ENCODE data around the gene POLR3E.
"Not testable (repeated sequence)": the region's sequence is repeated elsewhere in the genome, so short reads cannot be mapped to it uniquely, and the experiment has no call there.

Gene POLR3E

DNA sequence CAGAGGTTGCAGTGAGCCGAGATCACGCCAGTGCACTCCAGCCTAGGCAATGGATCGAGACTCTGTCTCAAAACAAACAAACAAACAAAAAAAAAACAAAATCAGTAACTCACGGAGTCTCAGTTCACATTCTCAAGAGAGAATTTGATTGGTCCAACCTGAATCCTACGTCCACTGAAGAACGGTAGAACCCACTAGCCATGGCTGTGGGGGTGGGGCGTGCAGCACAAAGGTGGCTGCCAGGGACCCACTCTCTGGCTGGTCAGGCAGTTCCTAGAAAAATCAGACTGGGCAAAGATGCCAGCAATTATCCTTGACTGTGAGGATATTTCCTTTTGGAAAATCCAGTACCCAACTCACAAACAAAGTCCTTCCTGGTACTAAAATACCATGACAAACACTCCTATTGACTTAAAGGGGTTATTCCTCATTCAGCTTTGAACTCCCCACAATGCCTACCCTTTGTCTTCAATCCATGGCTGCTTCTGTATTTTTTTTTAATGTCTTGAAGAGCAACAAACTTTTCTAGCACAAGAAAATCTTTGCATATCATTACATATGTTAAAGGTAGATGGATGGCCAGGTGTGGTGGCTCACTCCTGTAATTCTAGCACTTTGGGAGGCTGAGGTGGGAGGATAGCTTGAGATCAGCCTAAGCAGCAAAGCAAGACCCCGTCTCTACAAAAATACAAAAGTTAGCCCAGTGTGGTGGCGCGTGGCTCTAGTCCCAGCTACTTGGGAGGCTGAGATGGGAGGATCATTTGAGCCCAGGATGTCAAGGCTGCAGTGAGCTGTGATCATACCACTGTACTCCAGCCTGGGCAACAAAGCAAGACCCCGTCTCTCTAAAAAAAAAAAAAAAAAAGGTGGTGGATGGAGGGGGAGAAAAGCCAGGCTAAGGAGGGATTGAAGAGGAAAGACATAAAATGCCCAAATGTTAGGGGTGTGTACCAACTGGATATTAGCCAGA is 3.8 kb upstream of the POLR3E start:
- FAIRE-seq, result no peak

DNA sequence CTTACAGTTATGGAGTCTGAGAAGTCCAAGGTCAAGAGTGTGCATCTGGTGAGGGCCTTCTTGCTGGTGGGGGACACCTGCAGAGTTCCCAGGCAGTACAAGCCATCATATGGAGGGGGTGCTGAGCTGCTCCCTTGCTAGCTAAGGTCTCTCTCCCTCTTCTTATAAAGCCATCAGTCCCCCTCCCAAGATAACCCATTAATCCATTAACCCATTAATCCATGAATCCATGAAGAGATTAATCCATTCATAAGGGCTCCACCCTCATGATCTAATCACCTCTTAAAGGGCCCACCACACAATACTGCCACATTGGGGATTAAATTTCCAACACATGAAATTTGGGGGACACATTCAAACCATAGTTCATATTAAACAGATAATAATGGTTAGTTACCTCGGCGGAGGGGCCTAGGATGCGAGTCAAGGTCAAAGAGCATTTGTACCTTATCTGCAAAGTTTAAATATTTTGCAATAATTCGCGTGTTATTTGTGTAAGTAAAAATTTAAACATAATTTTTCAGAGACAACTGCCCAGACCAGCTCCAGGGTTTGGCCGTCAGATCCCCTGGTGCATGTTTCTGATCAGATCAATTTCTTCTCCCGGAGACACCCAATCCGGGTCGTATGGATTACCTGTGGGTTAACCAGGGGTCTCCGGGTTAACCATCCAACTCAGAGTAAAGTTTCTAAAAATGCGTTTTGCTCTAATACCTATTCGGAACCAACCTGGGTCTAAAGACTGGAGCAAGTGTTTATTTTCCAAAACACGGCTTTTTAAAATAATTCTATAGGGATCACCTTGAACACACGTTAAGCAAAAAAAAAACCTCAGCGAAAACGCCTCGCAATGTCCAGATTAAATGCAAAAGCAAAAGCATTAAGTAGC is 740 bp upstream of the POLR3E start:
- FAIRE-seq, result no peak

DNA sequence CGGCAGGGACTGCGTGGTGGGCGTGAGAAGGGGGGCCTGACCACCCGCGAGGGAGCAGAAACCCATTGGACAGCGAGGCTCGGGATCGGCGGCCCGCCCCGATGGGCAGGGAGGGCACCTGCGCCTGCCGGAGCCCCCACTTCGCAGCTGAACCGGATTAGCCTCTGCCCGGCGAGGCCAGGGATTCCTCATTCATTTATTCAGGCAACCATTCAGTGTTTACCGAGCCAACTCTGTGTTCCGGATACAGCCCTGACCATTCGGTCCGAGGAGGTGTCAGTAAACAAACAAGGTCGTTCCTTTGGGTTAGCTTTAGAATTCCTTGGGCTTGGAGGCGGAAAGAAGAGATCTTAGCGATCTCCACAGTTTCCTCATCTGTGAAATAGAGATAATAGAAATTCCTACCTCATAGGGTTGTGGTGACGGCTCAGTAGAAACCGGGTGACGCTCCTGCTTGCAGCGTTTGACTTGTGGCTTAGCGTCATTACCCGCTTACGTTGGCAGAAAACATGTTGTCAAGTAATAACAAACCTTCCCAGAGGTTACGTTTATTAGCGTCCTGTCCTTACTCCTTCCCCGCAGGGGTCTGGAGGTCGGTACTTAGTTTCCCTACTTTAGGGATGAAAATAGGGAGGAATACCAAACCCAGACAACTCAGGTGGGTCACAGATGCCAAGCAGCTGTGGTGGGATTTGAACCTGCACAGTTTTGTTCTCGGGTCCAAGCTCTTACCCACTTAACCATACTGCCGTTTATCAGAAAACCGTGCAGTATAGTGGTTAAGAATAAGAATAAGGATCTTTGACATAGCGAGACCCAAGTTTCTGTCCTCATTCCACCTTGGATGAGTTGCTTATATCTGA is 893 bp downstream of the POLR3E start:
- FAIRE-seq, result peak; percentile 79

DNA sequence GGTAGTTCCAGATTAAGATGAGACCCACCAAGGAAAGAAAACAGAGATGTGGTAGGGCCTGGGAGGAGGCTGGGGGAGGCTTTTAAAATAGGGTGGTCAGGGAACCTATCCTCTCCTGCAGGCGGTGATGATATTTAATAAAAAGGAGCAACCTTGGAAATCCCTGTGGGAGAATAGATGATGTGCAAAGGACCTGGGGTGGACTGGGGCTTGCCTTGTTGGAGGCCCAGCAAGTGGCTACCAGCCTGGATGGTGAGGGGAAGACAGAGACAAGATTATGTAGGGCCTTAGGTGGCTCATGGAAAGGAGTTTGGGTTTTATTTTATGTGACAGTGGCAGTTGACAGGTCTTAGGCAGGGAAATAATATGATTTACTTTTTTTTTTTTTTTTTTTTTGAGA is 1.8 kb downstream of the POLR3E start:
- no peak for FAIRE-seq

DNA sequence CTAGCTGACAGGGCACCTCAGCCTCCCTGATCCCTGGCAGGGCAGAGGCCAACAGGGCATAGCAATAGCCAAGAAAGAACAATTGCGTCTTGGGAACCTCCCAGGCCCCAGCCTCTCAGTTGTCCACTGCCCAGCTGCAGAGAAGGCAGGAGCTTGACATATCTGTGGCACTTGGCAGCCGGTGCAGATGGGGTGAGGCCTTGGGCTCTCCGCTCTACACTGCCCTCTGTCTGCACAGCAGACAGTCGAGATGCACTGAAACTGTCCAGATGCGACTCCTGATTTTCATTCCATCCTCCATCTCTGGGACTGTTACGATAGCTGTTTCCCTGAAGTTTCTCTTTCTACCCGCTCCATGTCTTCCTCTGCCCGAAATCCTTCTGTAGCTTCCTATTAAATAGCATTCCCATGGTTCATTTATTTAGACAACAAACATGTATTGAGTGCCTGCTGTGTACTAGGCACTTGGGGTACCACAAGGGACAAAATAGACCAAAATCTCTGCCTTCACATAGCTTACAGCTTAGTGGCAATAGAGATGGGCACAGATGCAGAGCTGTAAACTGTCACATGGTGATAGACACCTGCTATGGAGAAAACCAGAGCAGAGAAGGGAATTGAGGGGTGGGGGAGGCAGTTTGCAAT is 3.3 kb downstream of the POLR3E start:
- no peak for FAIRE-seq

DNA sequence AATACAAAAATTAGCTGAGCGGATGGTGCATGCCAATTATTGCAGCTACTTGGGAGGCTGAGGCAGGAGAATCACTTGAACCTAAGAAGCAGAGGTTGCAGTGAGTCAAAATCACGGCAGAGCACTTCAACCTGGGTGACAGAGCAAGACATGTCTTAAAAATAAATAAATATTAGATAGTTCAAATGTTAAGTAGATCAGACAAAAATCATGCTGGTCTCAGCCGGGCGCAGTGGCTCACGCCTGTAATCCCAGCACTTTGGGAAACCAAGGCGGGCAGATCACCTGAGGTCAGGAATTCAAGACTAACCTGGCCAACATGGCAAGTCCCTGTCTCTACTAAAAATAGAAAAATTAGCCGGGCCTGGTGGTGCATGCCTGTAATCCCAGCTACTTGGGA is 4.2 kb downstream of the POLR3E start:
- FAIRE-seq, result not testable (repeated sequence)

DNA sequence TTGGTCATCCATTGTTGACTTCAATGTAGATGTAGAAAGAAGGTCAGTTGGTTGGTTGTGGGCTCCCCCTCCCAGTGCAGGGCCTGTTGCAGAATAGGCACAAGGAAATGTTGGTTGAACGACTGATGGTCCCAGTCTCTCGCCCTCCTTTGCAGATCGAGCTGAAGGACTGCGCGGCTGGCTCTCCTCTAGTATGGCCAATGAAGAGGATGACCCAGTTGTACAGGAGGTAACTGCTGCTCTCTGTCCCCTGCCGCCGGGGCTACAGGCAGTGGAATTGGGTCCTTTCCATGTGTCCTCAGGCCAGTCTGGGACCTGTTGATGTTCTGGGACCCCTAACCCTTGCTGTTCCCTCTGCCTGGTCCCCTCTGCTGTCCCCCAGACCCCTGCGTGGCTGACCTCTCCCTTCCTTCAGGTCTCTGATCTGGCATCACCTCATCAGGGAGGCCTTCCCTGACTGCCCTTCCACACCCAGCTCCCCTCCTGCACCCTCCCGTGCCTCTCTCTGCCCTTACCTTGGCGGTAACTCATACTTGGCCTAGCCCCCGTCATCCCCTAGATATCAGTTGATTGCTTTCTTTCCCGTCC is 5.7 kb downstream of the POLR3E start:
- FAIRE-seq, result no peak

DNA sequence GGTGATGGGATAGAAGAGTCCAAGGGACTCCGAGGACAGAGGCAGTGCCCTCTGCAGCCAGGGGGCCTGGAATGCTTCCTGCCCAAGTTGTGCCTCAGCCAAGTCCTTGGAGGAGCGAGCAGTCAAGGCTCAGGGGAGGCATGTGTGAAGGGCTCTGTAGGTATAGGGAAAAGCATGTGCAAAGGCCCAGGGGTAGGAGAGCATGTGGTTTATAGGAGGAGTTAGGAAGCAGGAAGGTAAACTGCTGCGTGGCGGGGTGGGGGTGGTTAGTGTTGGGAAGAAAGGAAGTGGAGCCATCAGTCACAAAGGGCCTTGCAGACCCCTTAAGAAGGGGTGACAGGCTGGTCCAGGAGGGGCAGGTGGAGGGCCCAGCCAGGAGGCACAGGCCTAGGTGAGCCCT is 7.2 kb downstream of the POLR3E start:
- FAIRE-seq, result no peak

DNA sequence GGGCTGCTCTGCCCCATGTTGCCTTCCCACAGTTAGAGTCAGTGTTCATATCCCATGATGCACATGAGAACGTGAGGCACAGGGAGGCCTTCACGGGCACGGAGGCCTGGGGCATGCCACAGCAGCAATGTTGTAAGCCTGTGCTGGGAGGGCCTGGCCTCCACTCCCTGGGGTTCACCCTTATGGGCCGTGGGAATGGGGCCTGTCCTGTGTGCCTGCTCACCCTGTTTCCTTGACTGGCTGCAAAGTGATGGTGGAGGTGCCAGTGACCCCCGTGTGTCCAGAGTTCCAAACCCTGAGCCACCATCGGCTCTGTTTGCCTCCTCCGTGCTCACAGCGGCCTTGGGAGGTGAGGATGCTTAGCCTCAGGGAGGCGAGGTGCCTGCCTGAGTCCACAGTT is 9.6 kb downstream of the POLR3E start:
- no peak for FAIRE-seq

DNA sequence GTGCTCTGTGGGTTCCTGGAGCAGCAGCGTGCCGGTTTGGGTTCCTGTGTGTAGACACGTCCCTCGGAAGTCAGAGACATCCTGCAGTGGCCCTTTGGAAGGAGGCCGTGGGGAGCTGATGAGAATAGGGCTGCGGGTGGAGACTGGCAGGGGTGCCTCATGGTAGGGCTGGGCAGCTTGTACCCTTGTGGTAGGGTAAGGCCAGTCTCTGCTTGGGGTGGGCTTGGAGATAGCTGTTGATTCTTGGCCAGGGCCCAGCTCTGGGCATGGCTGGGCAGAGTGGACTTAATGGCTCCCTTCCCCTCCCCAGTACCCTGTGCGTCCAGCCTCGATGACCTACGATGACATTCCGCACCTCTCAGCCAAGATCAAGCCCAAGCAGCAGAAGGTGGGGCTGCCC is 10.6 kb downstream of the POLR3E start:
- FAIRE-seq, result no peak

DNA sequence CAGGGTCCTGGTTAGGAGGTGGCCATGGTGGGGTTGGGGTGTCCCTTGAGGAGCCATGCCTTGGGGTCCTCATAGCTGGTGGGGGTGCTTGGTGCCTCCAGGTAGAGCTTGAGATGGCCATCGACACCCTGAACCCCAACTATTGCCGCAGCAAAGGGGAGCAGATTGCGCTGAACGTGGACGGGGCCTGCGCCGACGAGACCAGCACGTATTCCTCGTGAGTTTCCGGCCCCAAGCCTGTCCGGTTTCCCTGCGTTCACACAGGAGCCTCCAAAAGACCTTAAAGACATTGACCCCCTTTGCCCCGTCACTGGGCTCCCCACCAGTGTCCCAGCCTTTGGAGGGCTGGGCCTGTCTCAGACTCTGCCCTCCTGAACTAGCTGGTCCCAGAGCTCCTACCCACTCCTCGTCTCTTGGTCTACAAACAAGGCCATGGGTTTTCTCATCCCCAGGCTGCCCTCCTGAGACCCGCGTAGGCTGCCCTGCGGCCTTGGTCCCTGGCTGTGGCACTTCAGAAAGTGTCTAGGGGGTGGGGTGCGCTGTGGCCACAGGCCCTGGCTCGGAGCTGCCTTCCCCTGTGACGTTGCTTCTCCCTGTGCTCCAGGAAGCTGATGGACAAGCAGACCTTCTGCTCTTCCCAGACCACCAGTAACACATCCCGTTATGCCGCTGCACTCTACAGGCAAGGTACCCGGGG is 11.8 kb downstream of the POLR3E start:
- no peak for FAIRE-seq

DNA sequence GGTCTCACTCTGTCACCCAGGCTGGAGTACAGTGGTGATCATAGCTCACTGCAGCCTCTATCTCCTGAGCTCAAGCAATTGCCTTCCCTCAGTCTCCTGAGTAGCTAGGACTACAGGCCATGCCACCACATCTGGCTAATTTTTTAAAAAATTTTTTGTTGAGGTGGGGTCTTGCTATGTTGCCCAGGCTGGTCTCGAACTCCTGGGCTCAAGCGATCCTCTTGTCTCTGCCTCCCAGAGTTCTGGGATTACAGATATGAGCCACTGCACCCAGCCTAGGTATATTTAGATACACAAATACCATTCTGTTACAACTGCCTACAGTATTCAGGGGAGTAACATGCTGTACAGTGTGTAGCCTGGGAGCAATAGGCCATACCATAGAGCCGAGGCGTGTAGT is 14.3 kb downstream of the POLR3E start:
- FAIRE-seq, result no peak

DNA sequence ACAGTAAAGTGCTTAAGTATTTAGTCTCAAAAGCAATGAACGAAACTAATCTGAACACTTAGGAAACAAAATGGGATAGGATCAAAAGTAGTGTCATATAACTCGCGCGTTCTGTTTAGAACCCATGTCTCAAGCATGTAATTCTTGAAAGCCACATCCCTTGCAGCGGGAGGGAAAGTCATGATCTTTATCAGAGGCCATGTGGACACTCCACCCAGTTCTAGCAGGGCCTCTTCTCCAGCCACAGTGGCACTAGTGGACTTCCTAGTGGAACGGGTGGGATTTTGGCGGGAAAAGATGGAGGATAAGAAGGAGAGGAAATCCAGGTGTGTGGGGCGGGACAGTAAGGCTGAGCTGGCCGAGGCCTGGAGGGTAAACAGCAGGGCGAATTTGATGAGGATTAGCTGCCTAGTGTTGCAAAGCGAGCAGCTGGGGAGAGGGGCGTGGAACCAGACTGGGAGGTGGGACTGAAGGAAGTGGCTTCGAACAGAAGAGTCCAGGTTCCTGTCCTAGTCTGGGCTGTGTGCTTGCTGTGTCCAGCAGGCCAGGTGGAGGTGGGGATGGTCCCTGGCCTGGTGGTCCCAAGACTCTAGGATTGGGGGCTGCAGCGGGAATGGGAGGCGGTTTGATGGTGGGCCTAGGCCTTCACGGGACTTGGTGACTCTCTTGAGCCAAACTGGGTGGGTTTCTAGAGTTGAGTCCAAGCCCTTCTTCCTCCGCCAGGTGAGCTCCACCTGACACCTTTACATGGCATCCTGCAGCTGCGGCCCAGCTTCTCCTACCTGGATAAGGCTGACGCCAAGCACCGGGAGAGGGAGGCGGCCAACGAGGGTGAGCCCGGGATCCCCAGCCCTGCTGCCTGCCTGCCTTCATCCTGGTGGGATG is 15.9 kb downstream of the POLR3E start:
- no peak for FAIRE-seq

DNA sequence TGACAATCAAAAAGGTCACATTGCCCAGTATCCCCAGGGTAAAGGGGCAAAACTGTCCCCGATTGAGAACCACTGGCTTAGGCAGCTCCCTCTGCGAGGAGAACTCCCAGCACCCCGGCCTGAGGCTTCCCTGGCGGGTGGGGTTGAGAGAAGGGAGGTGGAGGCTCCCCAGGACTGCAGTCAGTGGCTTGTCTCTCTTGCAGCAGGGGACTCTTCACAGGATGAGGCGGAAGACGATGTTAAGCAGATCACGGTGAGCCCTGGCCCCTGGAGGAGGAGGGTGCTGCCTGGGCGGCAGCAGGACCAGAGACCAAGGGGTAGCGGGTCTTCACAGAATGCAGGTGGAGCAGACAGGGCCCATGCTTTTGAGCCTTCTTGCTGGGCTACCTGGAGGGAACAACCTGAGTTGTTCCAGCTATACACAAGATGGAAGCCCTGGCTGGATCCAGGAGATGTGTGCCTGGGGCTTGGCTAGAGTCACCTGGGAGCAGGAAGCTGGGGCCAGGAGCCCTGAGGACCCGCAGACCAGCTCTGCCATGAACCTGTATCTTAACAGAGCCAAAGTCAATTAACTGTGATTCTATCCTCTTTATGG is 16.8 kb downstream of the POLR3E start:
- FAIRE-seq, result no peak

DNA sequence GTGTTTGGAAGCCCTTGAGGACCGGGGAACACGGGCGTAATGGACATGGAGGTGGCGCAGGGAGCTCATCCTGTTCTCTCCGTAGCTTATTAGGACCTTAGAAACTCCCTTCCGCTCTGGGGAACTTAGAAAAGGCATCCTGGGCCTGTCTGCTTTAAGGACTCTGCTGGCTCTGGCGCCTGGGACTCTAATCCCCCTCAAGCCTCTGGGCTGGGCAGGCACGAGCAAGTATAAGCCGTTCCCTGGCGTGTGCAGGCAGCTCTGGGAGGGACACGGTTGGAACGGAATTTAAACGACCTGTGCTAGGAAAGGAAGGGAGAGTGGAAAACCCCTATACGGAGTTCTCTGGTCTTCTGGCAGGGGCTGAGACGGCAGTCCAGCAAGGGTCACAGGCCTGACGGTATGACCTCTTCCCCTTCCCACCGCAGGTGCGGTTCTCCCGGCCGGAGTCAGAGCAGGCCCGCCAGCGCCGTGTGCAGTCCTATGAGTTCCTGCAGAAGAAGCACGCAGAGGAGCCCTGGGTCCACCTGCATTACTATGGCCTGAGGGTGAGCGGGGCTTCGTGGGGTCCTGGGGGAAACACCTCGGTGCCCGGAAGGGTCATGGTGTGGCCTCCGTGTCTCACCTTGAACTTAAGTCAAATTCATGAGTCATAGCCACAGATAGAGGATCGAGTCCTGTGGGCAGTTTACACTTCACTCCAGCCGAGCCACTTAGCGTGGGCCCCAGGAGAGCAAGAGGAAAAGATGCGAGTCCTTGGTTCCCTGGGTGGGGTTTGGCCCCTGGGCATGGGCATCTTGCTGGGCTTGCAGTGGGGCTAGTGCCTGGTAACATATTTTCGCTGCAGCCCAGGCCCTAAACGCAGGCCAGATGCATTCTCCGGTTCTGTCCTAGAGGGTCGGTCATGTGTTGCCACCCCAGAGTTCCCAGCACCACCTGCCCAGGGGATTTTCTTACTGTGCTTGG is 17.7 kb downstream of the POLR3E start:
- FAIRE-seq, result no peak

DNA sequence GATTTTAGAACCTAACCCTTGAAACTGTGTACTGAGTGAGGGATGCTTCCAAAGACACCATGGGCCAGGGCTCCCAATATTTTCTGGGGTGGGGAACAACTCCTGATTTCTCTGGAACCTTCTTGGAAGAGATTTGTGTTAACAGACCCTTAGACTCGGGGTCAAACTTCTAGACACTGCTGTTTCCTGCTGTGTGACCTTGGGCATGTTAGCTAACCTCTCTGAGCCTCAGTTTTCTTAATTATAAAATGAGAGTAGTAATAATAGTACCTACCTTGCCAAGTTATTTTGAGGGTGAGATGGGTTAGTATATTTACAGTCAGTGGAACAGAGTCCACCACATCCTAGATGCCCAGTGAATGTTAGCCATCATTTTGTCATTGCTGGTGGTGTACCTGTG is 18.8 kb downstream of the POLR3E start:
- FAIRE-seq, result no peak

DNA sequence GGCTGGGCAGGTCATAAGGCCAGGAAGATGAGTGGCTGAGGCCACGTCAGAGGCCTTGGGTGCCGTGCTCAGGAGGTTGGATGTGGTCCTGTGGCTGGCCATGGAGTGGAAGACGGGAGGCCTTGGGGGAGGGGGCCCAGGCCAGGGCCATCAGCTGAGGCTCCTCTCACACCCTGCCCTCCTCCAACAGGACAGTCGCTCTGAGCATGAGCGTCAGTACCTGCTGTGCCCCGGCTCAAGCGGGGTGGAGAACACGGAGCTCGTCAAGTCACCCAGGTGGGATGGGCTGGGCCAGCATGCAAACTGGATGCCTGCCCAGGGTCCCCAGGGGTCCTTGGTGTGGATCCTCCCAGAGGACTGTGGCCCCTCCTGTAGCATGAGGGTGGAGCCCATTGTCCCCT is 19.2 kb downstream of the POLR3E start:
- FAIRE-seq, result no peak

DNA sequence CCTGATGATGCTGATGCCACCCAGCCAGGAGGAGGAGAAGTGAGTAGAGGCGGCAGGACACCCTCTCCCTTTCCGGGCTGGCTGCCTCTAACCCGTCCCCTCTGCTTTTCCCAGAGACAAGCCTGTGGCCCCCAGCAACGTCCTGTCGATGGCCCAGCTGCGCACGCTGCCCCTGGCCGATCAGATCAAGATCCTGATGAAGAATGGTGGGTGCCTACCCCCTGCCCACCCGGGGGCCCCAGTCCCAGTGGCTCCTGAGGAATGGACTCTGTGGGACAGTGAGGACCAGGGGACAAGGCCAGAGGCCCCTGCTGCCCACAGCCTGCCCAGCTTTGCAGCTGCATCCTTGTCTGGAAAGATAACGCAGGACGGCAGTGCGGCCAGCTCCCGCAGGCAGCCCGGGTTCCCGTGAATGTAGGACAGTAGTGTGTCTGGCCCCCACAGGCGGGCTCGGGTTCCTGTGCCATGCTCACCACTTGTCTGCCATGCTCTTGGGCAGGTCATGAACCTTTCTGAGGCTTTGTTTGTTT is 19.9 kb downstream of the POLR3E start:
- no peak for FAIRE-seq
